HG03342 (cell line): ENCODE results near the gene KRT1.
"Not testable (repeated sequence)": the region's sequence is repeated elsewhere in the genome, so short reads cannot be mapped to it uniquely, and the experiment has no call there.

Source experiments
- ATAC-seq: cut with Tn5 transposase; IDR thresholded peaks from one replicate; pipeline ENCODE4 v1.9.1; 2021; ENCODE audit warnings: mild to moderate bottlenecking, moderate library complexity; ENCODE audit not compliant: unreplicated experiment

Gene KRT1

GRCh38 chr12:52680363-52680762, at the start of gene KRT1:
Gene KRT1, minus strand, starts transcription at chr12:52680407. Its CDS starts 59 bp downstream, at chr12:52680348.
- no peak for ATAC-seq

GRCh38 chr12:52729147-52729546, 48.9 kb upstream of the KRT1 start:
- no peak for ATAC-seq

GRCh38 chr12:52728374-52728773, 48.2 kb upstream of the KRT1 start:
- ATAC-seq, result no peak

- ATAC-seq, result no peak
Observed at GRCh38 chr12:52727037-52727436, 46.8 kb upstream of the KRT1 start.

GRCh38 chr12:52726451-52726850, 46.2 kb upstream of the KRT1 start:
- no peak for ATAC-seq

GRCh38 chr12:52724384-52724783, 44.2 kb upstream of the KRT1 start:
- ATAC-seq, result no peak

- ATAC-seq, result no peak
Observed at GRCh38 chr12:52722680-52723079, 42.5 kb upstream of the KRT1 start.

- ATAC-seq, result no peak
Observed at GRCh38 chr12:52721838-52722470, 41.7 kb upstream of the KRT1 start.

GRCh38 chr12:52720365-52720886, 40.2 kb upstream of the KRT1 start:
- no peak for ATAC-seq

- ATAC-seq, result no peak
Observed at GRCh38 chr12:52716061-52716460, 35.9 kb upstream of the KRT1 start.

- no peak for ATAC-seq
Observed at GRCh38 chr12:52715416-52715815, 35.2 kb upstream of the KRT1 start.

- ATAC-seq, result no peak
Observed at GRCh38 chr12:52714887-52715281, 34.7 kb upstream of the KRT1 start.

GRCh38 chr12:52713960-52714886, 34.0 kb upstream of the KRT1 start:
- ATAC-seq, result no peak

GRCh38 chr12:52712122-52712521, 31.9 kb upstream of the KRT1 start:
- not testable (repeated sequence) for ATAC-seq

GRCh38 chr12:52710730-52711129, 30.5 kb upstream of the KRT1 start:
- ATAC-seq, result no peak

GRCh38 chr12:52708010-52708409, 27.8 kb upstream of the KRT1 start:
- no peak for ATAC-seq

GRCh38 chr12:52704464-52704863, 24.3 kb upstream of the KRT1 start:
- no peak for ATAC-seq

GRCh38 chr12:52703878-52704277, 23.7 kb upstream of the KRT1 start:
- no peak for ATAC-seq

GRCh38 chr12:52703424-52703823, 23.2 kb upstream of the KRT1 start, which contains the start of gene KRT77:
Gene KRT77, minus strand, starts transcription at chr12:52703524. Its CDS starts 90 bp downstream, at chr12:52703434.
- ATAC-seq, result no peak

GRCh38 chr12:52702338-52702737, 22.1 kb upstream of the KRT1 start:
- no peak for ATAC-seq

- ATAC-seq, result no peak
Observed at GRCh38 chr12:52701281-52701680, 21.1 kb upstream of the KRT1 start.

GRCh38 chr12:52699960-52700359, 19.8 kb upstream of the KRT1 start:
- ATAC-seq, result no peak
